ENCODE results near the gene WHAMM.

The WHAMM gene

GRCh38 chr15:82835391-82835917, 26.0 kb downstream of the WHAMM start:
- H3K4me3 ChIP-seq (ENCODE audit: control insufficient read depth, low read depth, low read length) = no peak overlapping the region
- no peak for DNase-seq (ENCODE audit: low read depth)
- TF ChIP-seq CTCF (conservative IDR thresholded peaks at IDR 0.05; ENCODE audit: control insufficient read depth, insufficient read depth, low read depth, low read length) = no peak

- no peak overlapping the region for H3K4me3 ChIP-seq (ENCODE audit: control insufficient read depth, low read depth, low read length)
- no peak for TF ChIP-seq CTCF (conservative IDR thresholded peaks at IDR 0.05; ENCODE audit: control insufficient read depth, insufficient read depth, low read depth, low read length)
- DNase-seq (ENCODE audit: low read depth) = no peak
These were observed 28.8 kb downstream of the WHAMM start for GRCh38 chr15:82838096-82838735.

GRCh38 chr15:82839136-82839535, 29.7 kb downstream of the WHAMM start:
- no peak overlapping the region for H3K4me3 ChIP-seq (ENCODE audit: control insufficient read depth, low read depth, low read length)
- TF ChIP-seq CTCF (conservative IDR thresholded peaks at IDR 0.05; ENCODE audit: control insufficient read depth, insufficient read depth, low read depth, low read length) = no peak
- no peak for DNase-seq (ENCODE audit: low read depth)

GRCh38 chr15:82840166-82840565, 30.7 kb downstream of the WHAMM start:
- TF ChIP-seq CTCF (conservative IDR thresholded peaks at IDR 0.05; ENCODE audit: control insufficient read depth, insufficient read depth, low read depth, low read length) = no peak
- H3K4me3 ChIP-seq (ENCODE audit: control insufficient read depth, low read depth, low read length) = no peak overlapping the region
- DNase-seq (ENCODE audit: low read depth) = no peak

- DNase-seq (ENCODE audit: low read depth) = no peak
- no peak for TF ChIP-seq CTCF (conservative IDR thresholded peaks at IDR 0.05; ENCODE audit: control insufficient read depth, insufficient read depth, low read depth, low read length)
- H3K4me3 ChIP-seq (ENCODE audit: control insufficient read depth, low read depth, low read length) = no peak overlapping the region
These were observed 34.1 kb downstream of the WHAMM start for GRCh38 chr15:82843566-82843965.

GRCh38 chr15:82845686-82846085, 36.3 kb downstream of the WHAMM start:
- no peak for TF ChIP-seq CTCF (conservative IDR thresholded peaks at IDR 0.05; ENCODE audit: control insufficient read depth, insufficient read depth, low read depth, low read length)
- no peak overlapping the region for H3K4me3 ChIP-seq (ENCODE audit: control insufficient read depth, low read depth, low read length)
- DNase-seq (ENCODE audit: low read depth) = no peak

Measured in fibroblast of mammary gland (primary cell).